Endothelial cell of umbilical vein (primary cell): Measurements from ENCODE around the gene MOK. TPM values are rescaled to one million over a fixed set of nuclear protein-coding genes. Genes with fewer than 3 reads are reported as not detected.

ENCODE experiments used
- BruUV-seq: library from RNA; stranded (reverse); fragments of 400-500 nt; replicated peaks from 2 replicates; lab custom pipeline; 2021; lab: Mats Ljungman, UMichigan
- CTCF ChIA-PET: fragments of 300-600, 350-600 bp; sonication (Branson Sonifier 250); formaldehyde crosslinking; loops from one replicate; lab custom pipeline; 2021; ENCODE audit warnings: antibody characterized with exemption, inconsistent platforms; lab: Charles Lee
- POLR2A ChIA-PET: fragments of 300-600, 350-600 bp; sonication (Branson Sonifier 250); formaldehyde crosslinking; loops from one replicate; lab custom pipeline; 2021; ENCODE audit warnings: antibody characterized with exemption, inconsistent platforms; lab: Charles Lee
- DNase-seq: peaks from one replicate; pipeline ENCODE4 v3.0.0-alpha.2; 2011; ENCODE audit warnings: low read depth, low spot score
- FAIRE-seq: peaks from 2 replicates; lab custom pipeline; 2011; peaks lifted over from hg19 to GRCh38; lab: Jason Lieb, UNC
- H2AFZ ChIP-seq: 2 replicates; pipeline ENCODE4 v1.6.0; 2012; ENCODE audit warnings: low read depth, low read length, control low read depth, inconsistent platforms
- H3K27ac ChIP-seq: 2 replicates; pipeline ENCODE4 v1.5.1; 2011; ENCODE audit warnings: low read depth, mild to moderate bottlenecking, control low read depth, low read length, moderate library complexity; ENCODE audit not compliant: insufficient read depth
- H3K27me3 ChIP-seq, 2 experiments: 2 replicates each; pipeline versions ENCODE4 v1.6.0 to v1.6.1; 2011; ENCODE audit warnings: low read length in 2 of 2, mixed read lengths in 1 of 2; ENCODE audit not compliant: control insufficient read depth in 2 of 2, insufficient read depth in 2 of 2
- H3K36me3 ChIP-seq, 2 experiments: 2 replicates in 1 of 2; 3 replicates in 1 of 2; pipeline ENCODE4 v1.5.1; 2011; ENCODE audit warnings: low read length in 2 of 2, mild to moderate bottlenecking in 1 of 2, moderate library complexity in 1 of 2; ENCODE audit not compliant: control insufficient read depth in 2 of 2, insufficient read depth in 2 of 2; ENCODE audit errors: extremely low read depth in 1 of 2
- H3K4me1 ChIP-seq: 3 replicates; pipeline ENCODE4 v1.5.1; 2011; ENCODE audit warnings: mild to moderate bottlenecking, low read length; ENCODE audit not compliant: control insufficient read depth, insufficient read depth; ENCODE audit errors: extremely low read depth
- H3K4me2 ChIP-seq: 2 replicates; pipeline ENCODE4 v1.6.1; 2011; ENCODE audit warnings: low read length, control low read depth, mixed read lengths; ENCODE audit not compliant: insufficient read depth
- H3K4me3 ChIP-seq, 3 experiments: fragments of 200-600 bp in 1 of 3; sonication (generic), shearing (Covaris generic) in 1 of 3; replicated peaks in 1 of 3; 2 replicates each; pipeline ENCODE4 v1.5.1; 2011 to 2016; ENCODE audit warnings: control low read depth in 3 of 3, low read length in 3 of 3, mild to moderate bottlenecking in 2 of 3, inconsistent platforms in 1 of 3, low read depth in 1 of 3, moderate library complexity in 1 of 3; ENCODE audit not compliant: insufficient read depth in 1 of 3
- H3K79me2 ChIP-seq: 2 replicates; pipeline ENCODE4 v1.6.0; 2012; ENCODE audit warnings: low read length, inconsistent platforms; ENCODE audit not compliant: control insufficient read depth, insufficient read depth
- H3K9ac ChIP-seq: replicated peaks from 2 replicates; pipeline ENCODE3; 2011; ENCODE audit warnings: low read length, control low read depth; ENCODE audit not compliant: insufficient read depth; ENCODE audit errors: extremely low read depth
- H3K9me1 ChIP-seq: replicated peaks from 3 replicates; pipeline ENCODE4 v1.6.0; 2011; ENCODE audit warnings: mild to moderate bottlenecking, low read length; ENCODE audit not compliant: control insufficient read depth, insufficient read depth; ENCODE audit errors: extremely low read depth
- H3K9me3 ChIP-seq: replicated peaks from 2 replicates; pipeline ENCODE4 v1.5.1; 2012; ENCODE audit warnings: low read length, inconsistent platforms; ENCODE audit not compliant: control insufficient read depth, insufficient read depth
- H4K20me1 ChIP-seq: replicated peaks from 2 replicates; pipeline ENCODE3; 2011; ENCODE audit warnings: mild to moderate bottlenecking, low read length; ENCODE audit not compliant: control insufficient read depth, insufficient read depth; ENCODE audit errors: extremely low read depth
- CTCF ChIP-seq, 2 donors: IDR thresholded peaks; 1 replicate in 1 of 2; 2 replicates in 1 of 2; pipeline ENCODE4 v1.5.1; 2011; ENCODE audit warnings: low read length in 2 of 2, mild to moderate bottlenecking in 2 of 2, moderate library complexity in 2 of 2, control low read depth in 1 of 2, inconsistent platforms in 1 of 2, low read depth in 1 of 2; ENCODE audit not compliant: insufficient read depth in 1 of 2; ENCODE audit errors: extremely low read depth in 1 of 2
- EZH2 ChIP-seq: IDR thresholded peaks from 2 replicates; pipeline ENCODE4 v1.6.1; 2012; ENCODE audit warnings: borderline replicate concordance, low read depth, mild to moderate bottlenecking, moderate library complexity, low read length, inconsistent platforms; ENCODE audit not compliant: severe bottlenecking
- FOS ChIP-seq: IDR thresholded peaks from 2 replicates; pipeline ENCODE4 v1.6.1; 2011; ENCODE audit warnings: mild to moderate bottlenecking, low read length, moderate library complexity, borderline replicate concordance; ENCODE audit not compliant: insufficient read depth
- GATA2 ChIP-seq: IDR thresholded peaks from 2 replicates; pipeline ENCODE4 v1.7.0; 2011; ENCODE audit warnings: low read depth, mild to moderate bottlenecking, moderate library complexity, mixed read lengths, low read length; ENCODE audit not compliant: insufficient read length, insufficient read depth
- JUN ChIP-seq: IDR thresholded peaks from 2 replicates; pipeline ENCODE4 v1.6.1; 2011; ENCODE audit warnings: borderline replicate concordance, low read depth; ENCODE audit not compliant: insufficient read length, insufficient read depth
- MAX ChIP-seq: IDR thresholded peaks from 2 replicates; pipeline ENCODE4 v1.6.1; 2011; ENCODE audit not compliant: insufficient read depth, insufficient read length
- MYC ChIP-seq: IDR thresholded peaks from one replicate; pipeline ENCODE4 v1.6.1; 2011; ENCODE audit warnings: mild to moderate bottlenecking, low read depth, low read length
- POLR2A ChIP-seq: IDR thresholded peaks from 2 replicates; pipeline ENCODE4 v1.6.1; 2012; ENCODE audit warnings: low read depth, mild to moderate bottlenecking, control low read depth, low read length
- POLR2AphosphoS5 ChIP-seq: IDR thresholded peaks from 2 replicates; pipeline ENCODE4 v1.6.1; 2012; ENCODE audit warnings: low read depth, mild to moderate bottlenecking, control low read depth, low read length, moderate library complexity; ENCODE audit not compliant: insufficient read depth
- dilution Hi-C: fragments of 300-500 bp; cut with MboI; formaldehyde crosslinking; loops from one replicate; pipeline ENCODE4 v1.15.0; 2019; ENCODE audit warnings: low sequenced_read_pairs; ENCODE audit not compliant: extremely low pct_ligation_motif_present
- intact Hi-C: fragments of 100-400 bp; cut with micrococcal nuclease; formaldehyde crosslinking; loops from one replicate; pipeline ENCODE4 v1.10.0; 2022
- polyA plus RNA-seq, 4 experiments: library from polyadenylated mRNA; depleted of rRNA in 3 of 4; stranded (reverse) in 3 of 4; unstranded in 1 of 4; fragments of >200 nt; gene quantifications; 2 replicates each; pipeline versions ENCODE4 v1.2.1 to v1.2.3, GENCODE V29; 2011 to 2012; ENCODE audit warnings: missing spikeins in 1 of 4
- total RNA-seq: library from RNA; stranded (reverse); gene quantifications from 2 replicates; pipeline ENCODE4 v1.2.3, GENCODE V29; 2021

Gene MOK
- total and polyA plus RNA-seq, 2 donors (not counting 3 experiments of a cell fraction or from before 2014, with no cell fraction given): 6.1 to 8.6 TPM

GRCh38 chr14:102223682-102224081 lies 81.3 kb downstream of the MOK start:
- H3K79me2 ChIP-seq: no peaks in the 10 kb centered on the region

More at GRCh38 chr14:102223682-102224081, 81.3 kb downstream of the MOK start:
- dilution Hi-C loops (no loop called here), intact Hi-C loops (no loop called here)
- BruUV-seq: no TSS peak
- Histone ChIP-seq H3K9me3 (no peaks in the 10 kb centered on the region), H3K27ac (no peak overlapping the region), H3K9ac (no peak overlapping the region), H3K36me3 (no peaks in the 10 kb centered on the region), H3K4me2 (no peak overlapping the region), H2AFZ (no peak overlapping the region), H3K4me3 (no peak overlapping the region), H3K4me1 (peaks cover 8% of the 10 kb centered on the region), H3K27me3 (no peaks in the 10 kb centered on the region), H3K9me1 (no peaks in the 10 kb centered on the region), H4K20me1 (no peaks in the 10 kb centered on the region)
- DNase-seq (no peak), FAIRE-seq (no peak)
- POLR2A ChIA-PET: no interaction called here
- CTCF ChIA-PET: no interaction called here
- TF ChIP-seq GATA2: no peak
- no peak for TF ChIP-seq CTCF (IDR thresholded peaks at IDR 0.05; ENCODE audit: extremely low read depth in 1 of 2, insufficient read depth in 1 of 2, low read depth in 1 of 2, low read length in 2 of 2)
- no peak for TF ChIP-seq MAX
- TF ChIP-seq JUN: no peak
- TF ChIP-seq EZH2: no peak
- no peak for TF ChIP-seq POLR2AphosphoS5
- TF ChIP-seq MYC: no peak
- no peak for TF ChIP-seq FOS
- TF ChIP-seq POLR2A: no peak
